Activated CD4-positive, alpha-beta T cell treated with anti-CD3 and anti-CD28 coated beads, Interleukin-2, amount 10 ng/mL, durations not matched to agents 24 days and 14 days (primary cell): ENCODE results near the gene UNC79. TPM values are rescaled to one million over a fixed set of nuclear protein-coding genes. Genes with fewer than 3 reads are reported as not detected.
"Not testable (repeated sequence)": the region's sequence is repeated elsewhere in the genome, so short reads cannot be mapped to it uniquely, and the experiment has no call there.

ENCODE experiments used
- DNase-seq: peaks from one replicate; pipeline ENCODE4 v3.0.0; 2022
- H3K27ac Mint-ChIP-seq: one replicate; pipeline ENCODE4 v1.8.0; 2022; ENCODE audit warnings: mild to moderate bottlenecking, mixed read lengths
- H3K27me3 Mint-ChIP-seq: one replicate; pipeline ENCODE4 v1.8.0; 2022; ENCODE audit warnings: mixed read lengths
- H3K36me3 Mint-ChIP-seq: one replicate; pipeline ENCODE4 v1.8.0; 2022; ENCODE audit warnings: low read depth, mild to moderate bottlenecking, mixed read lengths
- H3K4me1 Mint-ChIP-seq: one replicate; pipeline ENCODE4 v1.8.0; 2021; ENCODE audit warnings: mixed read lengths
- H3K4me3 Mint-ChIP-seq: one replicate; pipeline ENCODE4 v1.8.0; 2022; ENCODE audit warnings: mild to moderate bottlenecking, moderate library complexity, mixed read lengths
- H3K9me3 Mint-ChIP-seq: one replicate; pipeline ENCODE4 v1.8.0; 2021; ENCODE audit warnings: mixed read lengths
- intact Hi-C: fragments of 100-400 bp; cut with micrococcal nuclease; formaldehyde crosslinking; loops from one replicate; pipeline ENCODE4 v1.15.1; 2023
- total RNA-seq: library from RNA; stranded (reverse); gene quantifications from 2 replicates; pipeline ENCODE4 v1.2.3, GENCODE V29; 2022

Gene UNC79
- total RNA-seq, 1 donor from 2014 or later = not detected

DNA sequence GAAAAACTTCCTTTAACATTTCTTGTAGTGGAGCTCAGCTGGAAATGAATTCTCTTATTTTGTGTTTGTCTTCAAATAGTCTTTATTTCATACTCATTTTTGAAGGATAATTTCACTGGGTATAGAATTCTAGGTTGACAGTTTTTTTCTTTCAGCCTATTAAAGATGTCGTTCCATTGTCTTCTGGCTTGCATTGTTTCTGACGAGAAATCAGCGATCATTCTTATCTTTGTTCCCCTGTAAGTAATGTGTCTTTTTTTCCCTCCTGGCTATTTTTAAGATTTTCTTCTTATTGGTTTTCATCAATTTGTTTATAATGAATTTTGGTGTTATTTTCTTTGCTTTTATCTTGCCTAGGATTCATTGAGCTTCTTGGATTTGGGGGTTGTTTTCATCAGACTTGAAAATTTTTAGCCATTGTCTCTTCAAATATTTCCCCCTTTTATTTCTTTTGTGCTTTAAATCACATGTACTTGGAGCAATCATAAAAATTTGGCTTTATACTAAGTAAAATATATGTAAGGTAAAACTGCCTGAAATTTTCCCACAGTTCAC is 89.4 kb downstream of the UNC79 start:
- H3K36me3 Mint-ChIP-seq = no peaks in the 10 kb centered on the region
- H3K27me3 Mint-ChIP-seq = peaks cover under 1% of the 10 kb centered on the region
- intact Hi-C loops = no loop called here
- no peaks in the 10 kb centered on the region for H3K4me1 Mint-ChIP-seq
- H3K9me3 Mint-ChIP-seq = peaks cover 26% of the 10 kb centered on the region
- H3K27ac Mint-ChIP-seq = no peak overlapping the region
- no peak for DNase-seq
- H3K4me3 Mint-ChIP-seq = no peak overlapping the region

DNA sequence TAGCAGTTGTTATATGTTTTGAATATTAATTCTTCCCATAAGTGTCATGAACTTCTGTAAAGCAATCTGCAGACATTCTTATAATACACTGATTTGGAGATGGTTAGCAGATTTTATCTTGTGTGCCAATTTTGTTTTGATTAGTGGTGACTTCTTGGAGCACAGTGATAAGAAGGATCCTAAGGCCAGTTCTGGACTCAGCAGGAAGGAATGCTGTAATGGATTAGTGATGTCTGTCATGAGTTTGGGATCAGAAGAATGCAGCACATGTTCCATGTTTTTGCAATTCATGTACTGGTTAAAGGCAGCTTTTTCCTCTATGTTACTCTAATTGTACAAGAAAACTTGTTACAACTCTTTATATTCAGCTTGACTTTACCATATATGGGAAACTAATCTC is 91.5 kb downstream of the UNC79 start:
- Mint-ChIP-seq H3K36me3 (no peaks in the 10 kb centered on the region), H3K27me3 (no peaks in the 10 kb centered on the region), H3K9me3 (peaks cover 26% of the 10 kb centered on the region), H3K4me1 (no peaks in the 10 kb centered on the region), H3K27ac (no peak overlapping the region), H3K4me3 (no peak overlapping the region)
- intact Hi-C loops = no loop called here
- no peak for DNase-seq

DNA sequence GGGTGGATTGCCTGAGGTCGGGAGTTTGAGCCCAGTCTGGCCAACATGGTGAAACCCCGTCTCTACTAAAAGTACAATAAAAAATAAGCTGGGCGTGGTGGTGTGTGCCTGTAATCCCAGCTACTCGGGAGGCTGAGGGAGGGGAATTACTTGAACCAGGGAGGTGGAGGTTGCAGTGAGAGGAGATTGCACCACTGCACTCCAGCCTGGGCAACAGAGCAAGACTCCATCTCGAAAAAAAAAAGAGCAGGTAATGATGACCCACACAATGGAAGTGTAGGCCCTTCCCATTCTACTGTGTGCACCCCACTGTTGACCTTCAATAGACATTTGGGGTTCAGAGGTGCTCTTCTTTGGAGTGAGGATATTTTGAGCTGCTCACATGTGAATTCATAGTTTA is 94.5 kb downstream of the UNC79 start:
- intact Hi-C loops, H3K27ac Mint-ChIP-seq, H3K4me3 Mint-ChIP-seq, DNase-seq, H3K4me1 Mint-ChIP-seq, H3K36me3 Mint-ChIP-seq, H3K27me3 Mint-ChIP-seq: not testable (repeated sequence)
- peaks cover 14% of the 10 kb centered on the region for H3K9me3 Mint-ChIP-seq

DNA sequence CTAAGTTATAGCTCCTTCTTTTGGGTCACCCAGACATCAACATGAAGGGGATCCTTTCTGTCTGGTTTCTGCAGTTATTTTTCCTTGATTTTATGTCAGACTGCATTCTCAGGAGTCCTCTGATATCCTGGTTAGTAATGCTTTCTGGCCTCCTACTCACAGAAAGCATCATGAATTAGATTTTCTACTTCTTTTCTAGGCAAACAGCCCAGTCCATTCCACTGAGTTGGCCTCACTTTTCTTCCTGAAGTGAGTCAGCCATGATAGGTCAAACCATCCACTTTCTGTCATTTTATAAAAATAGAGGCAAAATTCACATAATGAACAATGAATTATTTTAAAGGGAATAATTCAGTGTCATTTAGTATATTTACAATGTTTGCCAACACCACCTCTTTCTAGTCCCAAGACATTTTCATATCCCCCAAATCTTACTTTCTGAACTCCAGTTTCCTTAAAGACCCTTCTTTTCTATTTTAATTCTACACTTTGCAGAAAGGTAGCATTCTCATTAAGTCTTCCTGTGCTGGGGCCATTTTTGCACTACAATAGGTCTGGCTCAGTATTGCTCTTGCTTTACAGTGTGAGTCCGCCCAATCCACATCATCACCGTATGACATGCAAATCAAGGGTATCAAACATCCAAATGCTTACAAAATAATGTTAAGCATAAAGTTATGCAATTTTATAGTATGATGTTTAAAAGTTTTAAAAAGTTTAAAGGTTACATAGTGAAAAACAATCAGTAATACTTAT is 95.1 kb downstream of the UNC79 start:
- no peak overlapping the region for H3K27ac Mint-ChIP-seq

DNA sequence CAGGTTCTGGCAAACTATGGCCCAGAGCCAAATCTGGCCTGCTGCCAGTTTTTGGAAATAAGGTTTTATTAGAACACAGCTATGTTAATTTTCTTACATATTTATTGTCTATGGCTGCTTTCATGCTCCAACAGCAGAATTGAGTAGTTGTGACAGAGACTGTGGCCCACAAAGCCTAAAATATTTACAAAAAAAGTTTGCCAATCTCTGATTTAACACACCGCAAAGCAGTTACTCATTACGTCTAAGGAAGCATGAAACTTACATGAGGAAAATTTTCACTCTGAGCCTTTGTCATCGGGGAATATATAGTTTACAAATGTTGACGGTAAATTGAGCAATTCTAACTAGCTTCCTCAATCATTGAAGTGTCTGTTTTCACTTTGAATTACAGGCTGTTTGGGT is 96.5 kb downstream of the UNC79 start:
- Mint-ChIP-seq H3K4me1 (no peaks in the 10 kb centered on the region), H3K27ac (no peak overlapping the region), H3K36me3 (no peaks in the 10 kb centered on the region), H3K27me3 (peaks cover 8% of the 10 kb centered on the region), H3K9me3 (no peaks in the 10 kb centered on the region), H3K4me3 (no peak overlapping the region)
- intact Hi-C loops = no loop called here
- DNase-seq = no peak

More for the DNA sequence above, 95.1 kb downstream of the UNC79 start:
- no peaks in the 10 kb centered on the region for H3K36me3 Mint-ChIP-seq
- H3K27me3 Mint-ChIP-seq = peaks cover 8% of the 10 kb centered on the region
- intact Hi-C loops = no loop called here
- no peak overlapping the region for H3K4me3 Mint-ChIP-seq
- peaks cover 9% of the 10 kb centered on the region for H3K9me3 Mint-ChIP-seq
- H3K4me1 Mint-ChIP-seq = no peaks in the 10 kb centered on the region
- no peak for DNase-seq

DNA sequence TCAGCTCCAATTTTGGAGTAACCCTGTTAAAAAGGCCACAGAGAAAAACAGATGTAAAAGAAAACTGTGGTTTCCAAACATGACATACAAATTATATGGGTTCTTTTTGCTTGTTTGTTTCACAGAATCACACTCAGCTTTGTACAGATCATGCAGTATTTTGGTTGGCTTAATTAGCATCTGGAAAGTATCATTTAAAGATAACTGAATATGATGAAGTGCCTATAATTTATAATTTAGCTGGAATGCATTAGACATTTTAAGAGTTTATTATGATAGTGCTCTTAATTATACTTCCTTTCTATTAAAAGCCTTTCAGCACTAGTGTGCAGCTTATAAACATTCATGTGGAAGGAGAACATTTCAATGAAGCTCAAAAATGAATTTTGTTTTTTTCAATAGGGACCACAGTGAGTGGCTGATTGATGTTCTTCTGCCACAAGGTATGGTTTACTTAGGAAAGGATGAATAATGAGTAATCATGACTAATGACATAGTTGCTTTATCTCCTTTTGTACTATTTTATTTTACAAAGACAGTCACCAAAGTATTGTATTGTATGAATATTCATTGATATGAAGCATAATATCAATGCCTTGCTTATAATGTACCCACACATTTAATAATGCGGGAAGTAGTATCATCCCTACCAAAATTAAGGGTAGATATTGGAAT is 98.3 kb downstream of the UNC79 start:
- DNase-seq = no peak
- peaks cover 13% of the 10 kb centered on the region for H3K27me3 Mint-ChIP-seq
- intact Hi-C loops = no loop called here
- H3K9me3 Mint-ChIP-seq = no peaks in the 10 kb centered on the region
- no peak overlapping the region for H3K27ac Mint-ChIP-seq
- H3K4me3 Mint-ChIP-seq = no peak overlapping the region
- no peaks in the 10 kb centered on the region for H3K4me1 Mint-ChIP-seq
- no peaks in the 10 kb centered on the region for H3K36me3 Mint-ChIP-seq

DNA sequence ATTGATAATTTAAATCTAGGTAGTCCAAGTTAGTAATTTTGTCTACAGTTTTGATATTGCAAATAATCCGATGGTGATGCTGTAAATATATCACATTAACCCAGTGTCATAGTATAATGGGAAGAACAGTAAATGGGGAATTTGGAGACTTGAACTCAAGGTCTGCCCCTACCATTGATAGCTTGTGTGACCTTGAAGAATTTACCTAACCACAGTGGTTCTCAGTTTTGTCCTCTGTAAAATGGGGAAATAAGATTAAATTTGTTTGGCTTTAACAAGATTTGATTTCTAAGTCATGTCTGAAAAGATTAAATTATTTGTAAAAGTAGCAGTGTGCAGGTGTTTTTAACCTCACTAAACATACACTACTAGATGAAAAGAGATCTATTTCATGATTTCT is 100.9 kb downstream of the UNC79 start:
- Mint-ChIP-seq H3K36me3 (no peaks in the 10 kb centered on the region), H3K27ac (no peak overlapping the region), H3K4me1 (no peaks in the 10 kb centered on the region), H3K9me3 (no peaks in the 10 kb centered on the region), H3K27me3 (peaks cover 14% of the 10 kb centered on the region), H3K4me3 (no peak overlapping the region)
- no peak for DNase-seq
- intact Hi-C loops = no loop called here

DNA sequence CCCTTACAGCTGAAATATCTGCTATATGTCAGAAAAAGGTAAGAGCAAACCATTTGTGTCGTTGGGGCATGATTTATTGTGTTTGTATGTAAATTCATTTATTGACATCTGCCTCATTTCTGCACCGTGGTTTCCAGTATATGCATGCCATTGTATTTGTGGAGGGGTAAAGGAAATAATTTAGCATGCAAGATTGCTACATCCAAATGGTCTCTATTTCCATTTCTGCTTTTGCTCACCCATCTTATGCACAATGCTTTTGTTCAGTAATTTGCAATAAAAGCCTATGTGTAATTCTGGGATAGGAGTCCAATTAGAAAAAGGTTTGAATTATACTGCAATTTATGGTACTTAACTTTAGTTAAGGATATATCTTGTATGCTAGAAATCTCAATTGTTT is 101.8 kb downstream of the UNC79 start:
- H3K36me3 Mint-ChIP-seq = no peaks in the 10 kb centered on the region
- no peaks in the 10 kb centered on the region for H3K4me1 Mint-ChIP-seq
- intact Hi-C loops = no loop called here
- no peak for DNase-seq
- H3K4me3 Mint-ChIP-seq = no peak overlapping the region
- H3K9me3 Mint-ChIP-seq = no peaks in the 10 kb centered on the region
- peaks cover 13% of the 10 kb centered on the region for H3K27me3 Mint-ChIP-seq
- no peak overlapping the region for H3K27ac Mint-ChIP-seq

DNA sequence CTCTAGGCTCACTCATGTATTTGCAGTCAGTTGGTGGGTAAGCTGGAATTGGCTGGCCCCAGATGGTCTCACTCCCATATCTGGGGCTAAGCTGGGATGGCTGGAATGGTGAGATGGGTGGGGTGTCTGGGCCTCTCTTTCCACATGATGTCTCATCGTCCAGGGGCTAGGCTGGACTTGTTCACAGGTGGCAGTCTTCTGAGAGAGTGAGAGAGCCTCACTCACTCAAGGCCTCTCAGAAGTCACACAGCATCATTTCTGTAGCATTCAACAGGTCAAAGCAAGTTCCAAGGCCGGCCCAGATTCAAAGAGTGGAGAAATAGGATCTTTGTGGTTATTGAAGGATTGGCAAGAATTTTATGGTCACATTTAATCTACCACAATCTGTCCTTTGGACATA is 102.7 kb downstream of the UNC79 start:
- DNase-seq = no peak
- intact Hi-C loops = no loop called here
- Mint-ChIP-seq H3K27ac (no peak overlapping the region), H3K4me3 (no peak overlapping the region), H3K27me3 (peaks cover 10% of the 10 kb centered on the region), H3K9me3 (no peaks in the 10 kb centered on the region), H3K4me1 (no peaks in the 10 kb centered on the region), H3K36me3 (no peaks in the 10 kb centered on the region)

DNA sequence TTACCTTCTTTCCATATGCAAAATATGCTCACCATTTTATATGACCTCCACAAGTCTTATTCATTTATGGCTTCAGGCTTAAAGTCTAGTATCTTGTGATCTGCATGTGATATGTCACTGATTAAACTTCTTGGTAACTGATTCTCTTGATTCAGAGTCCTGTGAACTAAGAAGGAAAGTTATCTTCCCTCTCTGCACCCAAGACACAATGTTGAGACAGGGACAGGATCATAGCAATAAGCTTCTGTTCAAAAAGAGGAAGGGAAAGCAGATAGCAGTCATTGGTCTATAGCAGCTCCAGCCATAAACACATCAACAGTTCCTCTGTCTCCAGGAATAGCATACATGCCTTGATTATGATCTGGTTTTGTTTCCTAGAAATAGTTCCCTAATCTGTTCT is 103.1 kb downstream of the UNC79 start:
- H3K4me3 Mint-ChIP-seq = no peak overlapping the region
- intact Hi-C loops = no loop called here

DNA sequence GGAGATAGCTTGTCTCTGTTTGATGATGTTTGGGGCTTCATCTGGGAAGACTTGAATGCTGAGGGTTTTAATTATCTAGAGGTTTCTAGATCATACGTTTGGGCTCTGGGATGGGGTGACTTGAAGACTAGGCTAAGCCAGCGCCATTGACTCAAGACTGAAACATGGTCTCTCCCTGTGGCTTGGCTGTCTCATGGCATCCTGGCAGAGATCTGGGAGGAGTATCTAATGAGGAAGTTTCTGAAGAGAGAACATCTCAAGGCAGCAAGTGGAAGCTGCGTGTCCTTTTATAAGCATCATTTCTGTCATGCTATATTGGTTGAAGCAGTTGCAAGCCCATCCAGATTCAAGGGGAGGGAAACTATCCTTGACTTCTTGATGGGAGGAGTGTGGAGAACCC is 104.8 kb downstream of the UNC79 start:
- Mint-ChIP-seq H3K27ac (no peak overlapping the region), H3K9me3 (no peaks in the 10 kb centered on the region), H3K27me3 (peaks cover 6% of the 10 kb centered on the region), H3K4me1 (no peaks in the 10 kb centered on the region), H3K36me3 (no peaks in the 10 kb centered on the region), H3K4me3 (no peak overlapping the region)
- no peak for DNase-seq
- intact Hi-C loops = no loop called here

More for the DNA sequence above, 103.1 kb downstream of the UNC79 start:
- no peaks in the 10 kb centered on the region for H3K4me1 Mint-ChIP-seq
- H3K27me3 Mint-ChIP-seq = peaks cover 8% of the 10 kb centered on the region
- H3K9me3 Mint-ChIP-seq = no peaks in the 10 kb centered on the region
- no peak overlapping the region for H3K27ac Mint-ChIP-seq
- DNase-seq = no peak
- H3K36me3 Mint-ChIP-seq = no peaks in the 10 kb centered on the region

DNA sequence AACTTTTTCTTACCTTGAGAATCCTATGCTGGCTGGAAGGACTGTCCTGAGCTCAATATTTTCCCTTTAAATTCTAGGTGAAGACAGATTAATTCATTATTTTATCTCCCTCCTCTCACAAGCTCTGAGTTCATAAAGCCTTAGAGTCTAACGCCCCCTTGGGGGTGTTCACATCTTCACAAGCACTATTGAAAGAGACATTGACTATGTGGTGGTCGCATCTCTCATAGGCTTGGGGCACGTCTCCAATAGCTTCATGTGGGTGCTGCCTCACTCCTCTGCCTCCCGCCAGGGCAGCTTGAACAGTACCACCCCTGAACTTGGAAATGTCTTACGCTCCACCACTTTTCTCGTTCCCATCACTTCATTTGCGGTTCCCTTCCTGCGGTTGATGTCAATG is 106.2 kb downstream of the UNC79 start:
- Mint-ChIP-seq H3K27me3 (peaks cover 6% of the 10 kb centered on the region), H3K4me3 (no peak overlapping the region)
- intact Hi-C loops = no loop called here

DNA sequence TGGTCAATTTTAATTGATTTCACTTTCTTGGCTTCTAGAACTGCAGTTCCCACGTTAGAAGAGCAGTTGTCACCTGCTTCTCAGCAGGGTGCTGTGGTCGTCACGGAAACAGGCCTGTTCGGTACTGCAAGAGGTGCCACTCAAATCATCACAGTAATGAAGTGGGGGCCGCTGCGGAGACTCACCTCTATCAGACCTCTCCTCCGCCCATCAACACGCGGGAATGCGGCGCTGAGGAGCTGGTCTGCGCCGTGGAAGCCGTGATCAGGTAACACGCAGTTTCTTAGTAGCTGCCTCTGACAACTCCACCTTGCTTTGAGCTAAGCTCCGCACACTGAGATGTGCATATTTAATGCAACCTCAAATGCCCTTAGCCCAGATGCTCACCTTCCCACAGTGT is 107.2 kb downstream of the UNC79 start:
- Mint-ChIP-seq H3K27me3 (peaks cover 4% of the 10 kb centered on the region), H3K9me3 (no peaks in the 10 kb centered on the region), H3K4me1 (no peaks in the 10 kb centered on the region), H3K4me3 (no peak overlapping the region), H3K27ac (no peak overlapping the region), H3K36me3 (no peaks in the 10 kb centered on the region)
- intact Hi-C loops = no loop called here
- DNase-seq = no peak

More for the DNA sequence above, 106.2 kb downstream of the UNC79 start:
- H3K4me1 Mint-ChIP-seq = no peaks in the 10 kb centered on the region
- H3K27ac Mint-ChIP-seq = no peak overlapping the region
- H3K36me3 Mint-ChIP-seq = no peaks in the 10 kb centered on the region
- H3K9me3 Mint-ChIP-seq = no peaks in the 10 kb centered on the region
- no peak for DNase-seq

DNA sequence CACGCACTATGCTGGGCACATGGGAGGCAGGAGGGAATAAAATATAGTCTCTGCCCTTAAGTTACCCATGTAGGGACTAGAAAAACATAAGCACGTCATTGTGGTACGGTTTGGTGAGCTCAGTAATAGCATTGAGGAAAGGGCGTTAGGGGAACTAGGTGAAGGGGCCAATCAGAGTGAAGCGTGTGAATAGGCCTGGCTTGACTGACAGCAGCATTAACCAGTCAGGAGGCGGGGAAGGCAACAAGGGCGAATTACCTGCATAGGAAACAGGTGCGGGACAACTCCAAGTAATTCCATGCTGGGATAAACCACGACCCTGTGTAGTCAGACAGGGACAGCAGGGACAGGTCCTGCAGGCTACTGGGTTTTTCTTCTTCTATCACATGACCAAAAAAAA is 107.7 kb downstream of the UNC79 start:
- intact Hi-C loops = no loop called here
- Mint-ChIP-seq H3K27ac (no peak overlapping the region), H3K4me3 (no peak overlapping the region), H3K36me3 (no peaks in the 10 kb centered on the region), H3K9me3 (no peaks in the 10 kb centered on the region), H3K27me3 (peaks cover 2% of the 10 kb centered on the region), H3K4me1 (no peaks in the 10 kb centered on the region)
- no peak for DNase-seq
